ENCODE measurements around the gene MBD4. TPM values are rescaled to one million over a fixed set of nuclear protein-coding genes. Genes with fewer than 3 reads are reported as not detected.
"Not testable (repeated sequence)": the region's sequence is repeated elsewhere in the genome, so short reads cannot be mapped to it uniquely, and the experiment has no call there.

Gene MBD4
- polyA plus RNA-seq, 1 donor (not counting 4 experiments of a cell fraction or from before 2014, with no cell fraction given) = 35.0 TPM

- dilution Hi-C loops (cut with MboI; ENCODE audit: extremely low pct_ligation_motif_present, low sequenced_read_pairs) = no loop called here
- no peak overlapping the region for H3K4me3 ChIP-seq (ENCODE audit: control insufficient read depth in 2 of 3, extremely low read depth in 1 of 3, insufficient read depth in 2 of 3, low read depth in 1 of 3, low read length in 3 of 3)
- H2AFZ ChIP-seq (ENCODE audit: control insufficient read depth, low read length) = no peak overlapping the region
- H3K4me1 ChIP-seq (ENCODE audit: control insufficient read depth, extremely low read depth, insufficient read depth, low read length) = peaks cover 12% of the 10 kb centered on the region
- H3K9ac ChIP-seq (ENCODE audit: control insufficient read depth, extremely low read depth, insufficient read depth, low read length) = no peak overlapping the region
- H3K9me1 ChIP-seq (ENCODE audit: control insufficient read depth, extremely low read depth, insufficient read depth, low read length) = no peaks in the 10 kb centered on the region
- TF ChIP-seq, protein P1, sequence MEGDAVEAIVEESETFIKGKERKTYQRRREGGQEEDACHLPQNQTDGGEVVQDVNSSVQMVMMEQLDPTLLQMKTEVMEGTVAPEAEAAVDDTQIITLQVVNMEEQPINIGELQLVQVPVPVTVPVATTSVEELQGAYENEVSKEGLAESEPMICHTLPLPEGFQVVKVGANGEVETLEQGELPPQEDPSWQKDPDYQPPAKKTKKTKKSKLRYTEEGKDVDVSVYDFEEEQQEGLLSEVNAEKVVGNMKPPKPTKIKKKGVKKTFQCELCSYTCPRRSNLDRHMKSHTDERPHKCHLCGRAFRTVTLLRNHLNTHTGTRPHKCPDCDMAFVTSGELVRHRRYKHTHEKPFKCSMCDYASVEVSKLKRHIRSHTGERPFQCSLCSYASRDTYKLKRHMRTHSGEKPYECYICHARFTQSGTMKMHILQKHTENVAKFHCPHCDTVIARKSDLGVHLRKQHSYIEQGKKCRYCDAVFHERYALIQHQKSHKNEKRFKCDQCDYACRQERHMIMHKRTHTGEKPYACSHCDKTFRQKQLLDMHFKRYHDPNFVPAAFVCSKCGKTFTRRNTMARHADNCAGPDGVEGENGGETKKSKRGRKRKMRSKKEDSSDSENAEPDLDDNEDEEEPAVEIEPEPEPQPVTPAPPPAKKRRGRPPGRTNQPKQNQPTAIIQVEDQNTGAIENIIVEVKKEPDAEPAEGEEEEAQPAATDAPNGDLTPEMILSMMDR (optimal IDR thresholded peaks at IDR 0.05 in 1 of 3, IDR thresholded peaks at IDR 0.05 in 1 of 3, conservative IDR thresholded peaks at IDR 0.05 in 1 of 3; ENCODE audit: extremely low read depth in 1 of 3, insufficient read depth in 2 of 3, low read length in 3 of 3) = no peak
- TF ChIP-seq EZH2 (IDR thresholded peaks at IDR 0.05; ENCODE audit: low read length) = no peak
- no peaks in the 10 kb centered on the region for H3K27me3 ChIP-seq (ENCODE audit: control insufficient read depth, extremely low read depth, insufficient read depth, low read length)
- H3K36me3 ChIP-seq (ENCODE audit: control insufficient read depth in 2 of 2, extremely low read depth in 1 of 2, insufficient read depth in 2 of 2, low read length in 2 of 2) = peaks cover 10 to 12% of the 10 kb centered on the region in 2 experiments
- H4K20me1 ChIP-seq (ENCODE audit: control insufficient read depth, extremely low read depth, insufficient read depth, low read length) = peaks cover under 1% of the 10 kb centered on the region
- peaks cover 2% of the 10 kb centered on the region for H3K79me2 ChIP-seq (ENCODE audit: control insufficient read depth, insufficient read depth, low read length)
- DNase-seq (ENCODE audit: low read depth, low spot score) (no peak), FAIRE-seq (no peak)
- no peak overlapping the region for H3K4me2 ChIP-seq (ENCODE audit: control insufficient read depth, extremely low read depth, insufficient read depth, low read depth, low read length)
- no peak overlapping the region for H3K27ac ChIP-seq (ENCODE audit: control insufficient read depth, insufficient read depth, low read length)
- no peaks in the 10 kb centered on the region for H3K9me3 ChIP-seq (ENCODE audit: control insufficient read depth, low read depth, low read length)
Measured at GRCh38 chr3:129389572-129389937, 50.2 kb downstream of the MBD4 start.

DNA sequence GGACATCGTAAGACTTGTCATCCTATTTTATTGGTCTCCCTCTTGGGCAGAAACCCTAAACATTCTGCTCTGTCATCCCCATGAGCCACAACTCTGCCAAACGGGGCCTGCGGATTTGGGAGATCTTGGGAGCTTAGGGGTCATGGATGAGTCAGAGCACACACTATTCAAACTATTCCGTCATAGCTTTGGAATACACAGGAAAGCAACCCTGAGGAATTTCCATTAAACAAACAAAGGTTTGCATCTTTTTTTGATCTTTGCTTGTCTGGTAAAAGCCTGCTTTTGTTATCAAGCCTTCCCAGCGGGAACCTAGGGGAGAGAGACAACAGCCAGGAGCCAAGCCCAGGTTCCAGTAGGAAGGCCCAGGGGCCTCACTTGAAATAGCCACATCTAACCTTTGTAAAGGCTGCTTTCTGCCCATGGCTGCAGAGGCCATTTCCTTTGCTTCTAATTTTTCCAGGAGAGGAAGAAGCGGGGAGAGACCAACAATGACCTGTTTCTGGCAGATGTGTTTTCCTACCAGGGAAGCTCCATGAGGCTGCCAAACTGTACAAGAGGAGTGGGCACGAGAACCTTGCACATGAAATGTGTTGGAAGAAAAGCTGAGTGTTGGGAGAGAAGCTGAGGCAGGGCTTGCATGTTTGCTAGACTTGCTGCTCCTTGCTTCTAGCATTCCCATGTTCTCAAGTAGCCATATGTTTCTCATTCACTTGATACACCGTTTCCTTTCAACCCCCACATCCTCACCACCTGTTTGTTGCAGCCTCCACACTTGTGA, 50.8 kb downstream of the MBD4 start:
- DNase-seq (ENCODE audit: low read depth, low spot score); FAIRE-seq: not testable (repeated sequence)

More for the DNA sequence above, 50.8 kb downstream of the MBD4 start:
- H3K4me2 ChIP-seq (ENCODE audit: control insufficient read depth, extremely low read depth, insufficient read depth, low read depth, low read length); H3K9ac ChIP-seq (ENCODE audit: control insufficient read depth, extremely low read depth, insufficient read depth, low read length); dilution Hi-C loops (cut with MboI; ENCODE audit: extremely low pct_ligation_motif_present, low sequenced_read_pairs); H3K79me2 ChIP-seq (ENCODE audit: control insufficient read depth, insufficient read depth, low read length); H3K27me3 ChIP-seq (ENCODE audit: control insufficient read depth, extremely low read depth, insufficient read depth, low read length); H2AFZ ChIP-seq (ENCODE audit: control insufficient read depth, low read length); H3K9me1 ChIP-seq (ENCODE audit: control insufficient read depth, extremely low read depth, insufficient read depth, low read length); H3K9me3 ChIP-seq (ENCODE audit: control insufficient read depth, low read depth, low read length); H4K20me1 ChIP-seq (ENCODE audit: control insufficient read depth, extremely low read depth, insufficient read depth, low read length); H3K4me3 ChIP-seq (ENCODE audit: control insufficient read depth in 2 of 3, extremely low read depth in 1 of 3, insufficient read depth in 2 of 3, low read depth in 1 of 3, low read length in 3 of 3); H3K27ac ChIP-seq (ENCODE audit: control insufficient read depth, insufficient read depth, low read length): not testable (repeated sequence)
- H3K4me1 ChIP-seq (ENCODE audit: control insufficient read depth, extremely low read depth, insufficient read depth, low read length) = peaks cover 12% of the 10 kb centered on the region
- H3K36me3 ChIP-seq (ENCODE audit: control insufficient read depth in 2 of 2, extremely low read depth in 1 of 2, insufficient read depth in 2 of 2, low read length in 2 of 2) = peaks cover 10 to 12% of the 10 kb centered on the region in 2 experiments
